GM18526 (cell line): Measurements from ENCODE around the gene F11R.

Source experiments
- POLR2A ChIP-seq: IDR thresholded peaks from 3 replicates; pipeline ENCODE4 v1.6.1; 2011; ENCODE audit not compliant: insufficient read length; ENCODE audit errors: extremely low read depth

Gene F11R

GRCh38 chr1:161045736-161046604 is 25.0 kb upstream of the F11R start, which contains the start of gene USF1:
TSS of gene USF1 (minus strand) at chr1:161045977. CDS start at chr1:161043275, 2,702 bp downstream.
- TF ChIP-seq POLR2A: peak; percentile 61

DNA sequence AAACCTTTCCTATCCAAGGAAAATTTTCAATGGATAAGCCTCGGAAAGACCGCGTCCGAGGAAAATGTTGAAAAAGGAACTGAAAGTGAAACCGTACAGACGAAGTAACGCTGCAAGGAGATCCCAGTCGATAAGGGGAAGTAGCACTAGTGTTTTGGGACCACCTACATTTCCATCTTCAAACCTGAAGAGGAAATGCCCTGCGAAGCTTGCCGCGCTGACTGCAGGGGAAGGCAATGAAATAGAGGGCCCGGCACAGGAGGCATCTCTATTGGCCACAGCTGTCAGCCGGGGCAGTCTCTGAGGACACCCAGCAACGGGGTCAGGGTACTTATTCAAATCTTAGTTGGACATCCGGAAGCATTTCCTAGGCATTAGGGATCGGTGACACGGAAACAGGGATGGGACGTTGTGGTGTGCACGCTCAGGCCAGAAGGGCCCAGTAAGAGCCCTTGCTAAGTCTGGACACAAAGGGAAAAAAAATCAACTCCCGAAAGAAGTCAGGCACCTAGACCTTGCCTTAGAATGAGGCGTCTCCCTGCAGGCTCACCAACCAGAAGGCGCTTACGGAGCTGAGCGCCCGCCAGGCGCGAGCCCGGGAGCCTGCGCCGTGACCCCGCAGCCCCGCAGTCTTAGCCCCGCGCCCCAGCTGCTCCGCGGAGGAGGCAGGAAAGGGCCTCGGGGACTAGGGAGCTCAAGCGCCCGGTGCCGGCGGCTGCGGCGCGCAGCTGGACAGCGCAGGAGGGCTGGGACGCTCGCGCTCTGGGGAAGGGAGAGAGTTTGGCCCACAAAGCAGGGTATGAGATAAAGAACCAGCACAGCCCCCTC is 24.2 kb upstream of the F11R start:
- peak; percentile 56 for TF ChIP-seq POLR2A

- no peak for TF ChIP-seq POLR2A
These were observed 23.6 kb upstream of the F11R start for GRCh38 chr1:161044535-161044907.

DNA sequence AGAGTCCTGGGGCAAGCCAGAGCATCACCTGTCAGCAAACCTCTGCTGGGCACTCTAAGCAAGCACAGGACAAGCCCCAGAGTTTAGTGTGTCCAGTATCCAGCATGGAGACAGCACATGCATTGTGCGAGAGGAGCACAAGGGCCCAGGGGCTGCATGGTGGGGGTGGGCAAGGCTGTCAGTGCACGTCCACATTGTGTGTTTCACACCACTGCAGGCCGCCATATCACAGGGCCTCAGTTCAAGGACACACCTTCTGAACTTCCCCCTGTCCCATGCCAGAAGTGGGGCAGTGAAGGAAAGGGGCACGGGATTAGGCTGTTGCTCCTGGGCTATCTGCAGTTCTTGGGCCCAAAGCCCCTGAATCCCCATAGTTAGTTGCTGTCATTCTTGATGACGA is 18.6 kb upstream of the F11R start:
- TF ChIP-seq POLR2A: no peak

DNA sequence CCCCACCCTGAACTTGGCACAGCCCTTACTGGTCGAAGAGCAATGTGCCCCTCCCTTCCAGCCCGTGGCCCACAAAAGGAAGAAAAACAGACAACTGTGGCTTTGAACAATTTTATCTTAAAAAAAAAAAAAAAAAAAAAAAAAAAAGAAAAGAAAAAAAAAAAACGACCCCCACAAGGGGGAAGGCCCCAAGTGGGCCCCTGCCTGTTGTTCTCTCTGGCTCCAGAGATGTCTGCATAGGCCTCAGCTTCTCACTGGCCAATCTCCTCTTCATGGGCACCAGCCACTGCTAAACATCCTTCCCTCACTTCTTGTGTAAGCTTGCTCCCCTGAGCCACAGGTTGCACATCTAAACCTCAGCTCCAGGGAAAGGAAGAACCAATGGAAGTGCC is 18.2 kb upstream of the F11R start:
- no peak for TF ChIP-seq POLR2A

- TF ChIP-seq POLR2A: peak; percentile 65
These were observed 17.7 kb upstream of the F11R start, which contains the start of gene TSTD1 for GRCh38 chr1:161038523-161039153. TSS of gene TSTD1 (minus strand) at chr1:161038964. CDS start at chr1:161038889, 75 bp downstream.

- no peak for TF ChIP-seq POLR2A
These were observed 16.9 kb upstream of the F11R start for GRCh38 chr1:161037661-161038522.

DNA sequence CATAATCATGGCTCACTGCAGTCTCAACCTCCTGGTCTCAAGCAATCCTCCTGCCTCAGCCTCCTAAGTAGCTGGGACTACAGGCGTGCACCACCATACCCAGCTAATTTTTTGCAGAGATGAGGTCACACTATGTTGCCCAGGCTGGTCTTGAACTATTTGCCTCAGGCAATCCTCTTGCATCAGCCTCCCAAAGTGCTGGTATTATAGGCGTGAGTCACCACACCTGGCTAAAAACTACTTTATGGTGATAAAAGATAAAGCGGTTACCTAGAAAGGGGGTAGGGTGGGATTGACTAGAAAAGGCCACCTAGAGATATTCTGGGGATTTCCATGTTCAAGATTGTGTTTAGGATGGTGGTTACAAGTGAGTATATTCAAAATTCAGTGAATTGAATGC is 12.8 kb upstream of the F11R start:
- TF ChIP-seq POLR2A: no peak

DNA sequence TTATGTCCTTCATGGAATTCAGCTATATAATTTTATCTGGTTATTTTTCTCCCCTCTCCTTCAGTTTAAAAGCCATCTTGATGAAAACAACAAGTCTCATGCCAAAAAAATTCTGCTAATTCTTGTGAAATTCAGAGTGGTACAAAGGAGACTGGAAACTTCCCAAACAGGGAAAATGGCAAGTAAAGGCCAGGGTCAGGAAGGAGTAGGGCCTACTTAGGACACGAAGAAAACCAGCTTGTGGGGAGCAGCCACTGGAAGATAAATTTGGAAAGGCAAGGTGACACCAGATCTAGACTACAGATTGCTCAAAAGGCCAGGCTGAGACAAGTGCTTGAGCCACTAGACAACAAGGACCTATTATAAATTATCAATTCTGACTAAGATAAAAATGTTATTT is 11.5 kb upstream of the F11R start:
- no peak for TF ChIP-seq POLR2A

- TF ChIP-seq POLR2A: no peak
These were observed 10.9 kb upstream of the F11R start for GRCh38 chr1:161031874-161032273.

- TF ChIP-seq POLR2A: no peak
These were observed 1.0 kb upstream of the F11R start for GRCh38 chr1:161021970-161022353.

DNA sequence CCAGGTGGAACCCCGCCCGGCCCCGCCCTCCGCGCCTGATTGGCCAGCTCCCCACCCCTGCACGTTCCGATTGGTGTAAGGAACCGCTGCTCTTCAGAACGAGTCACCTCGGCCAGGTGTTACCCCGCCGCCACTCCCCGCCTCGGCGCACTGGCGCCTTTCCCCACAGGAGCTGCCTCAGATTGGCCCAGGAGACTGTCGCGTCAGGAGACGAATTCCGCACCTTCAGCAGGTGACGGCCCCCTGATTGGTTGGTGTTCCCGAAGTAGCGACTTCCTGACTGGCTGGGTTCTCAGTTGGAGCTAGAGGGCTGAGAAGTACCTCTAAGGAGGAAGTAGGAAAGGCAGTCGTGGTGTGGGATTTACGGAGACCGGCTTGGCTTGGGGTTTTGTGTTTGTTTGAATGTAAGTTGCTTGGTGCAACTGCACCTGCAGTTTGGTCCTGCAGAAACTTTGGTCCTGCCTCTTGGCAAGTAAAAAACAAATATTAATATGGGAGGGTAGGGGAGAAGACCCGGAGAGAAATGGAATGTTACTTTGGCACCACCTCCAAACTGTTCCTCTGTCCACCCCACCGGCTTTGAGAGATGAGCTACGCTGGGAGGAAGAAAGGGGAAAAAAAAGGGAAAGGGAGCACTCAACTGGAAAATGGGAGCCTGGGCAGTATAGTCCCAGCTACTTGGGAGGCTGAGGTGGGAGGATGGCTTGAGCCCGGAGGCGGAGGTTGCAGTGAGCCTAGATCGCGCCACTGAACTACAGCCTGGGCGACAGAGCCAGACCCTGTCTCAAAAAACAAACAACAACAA is 415 bp upstream of the F11R start:
- peak; percentile 52 for TF ChIP-seq POLR2A

DNA sequence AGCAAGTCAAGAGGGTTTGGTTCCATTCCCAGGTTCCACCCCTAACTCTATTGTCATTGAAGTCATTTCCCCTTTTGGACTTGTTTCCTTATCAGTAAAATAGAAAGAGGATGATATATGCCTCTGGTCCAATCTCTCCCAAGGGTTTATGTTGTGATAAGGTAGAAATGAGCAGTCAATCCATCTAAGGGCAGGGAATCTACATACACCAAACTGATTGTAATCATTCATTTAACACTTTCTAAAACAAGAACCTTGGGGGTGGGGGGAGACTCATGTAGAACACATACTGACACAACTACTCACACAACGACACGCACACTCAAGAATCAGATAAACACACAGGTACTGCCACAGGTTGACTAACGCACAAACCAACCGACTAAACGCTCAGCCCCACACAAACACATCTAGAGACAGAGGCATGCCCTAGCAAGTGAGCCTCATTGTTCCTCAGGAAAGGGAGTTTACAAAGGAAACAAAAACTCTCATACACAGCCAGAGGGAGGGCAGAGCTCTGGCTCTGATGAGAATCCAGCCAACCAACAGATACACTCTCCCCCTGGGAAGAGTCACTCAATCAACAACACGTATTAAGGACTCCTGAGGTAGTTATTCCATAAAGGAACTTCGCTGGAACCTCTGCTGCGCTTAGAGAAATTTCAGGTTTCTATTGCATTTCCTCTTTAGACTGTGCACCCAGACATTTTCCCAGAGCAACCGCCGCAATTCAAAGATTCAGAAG is 1.0 kb downstream of the F11R start:
- TF ChIP-seq POLR2A: no peak
